Spleen (tissue), 11 donors: Measurements from ENCODE around the gene DOK5. TPM values are rescaled to one million over a fixed set of nuclear protein-coding genes. Genes with fewer than 3 reads are reported as not detected.

Experiments
- DNase-seq: peaks from one replicate; pipeline ENCODE4 v3.0.0-alpha.2; 2020
- H3K27ac ChIP-seq, 8 donors: fragments of 200-600 bp; sonication (generic) in 7 of 8; 1 replicate in 4 of 8; 2 replicates in 4 of 8; pipeline versions ENCODE4 v1.5.0 to v1.8.0; 2016 to 2021; ENCODE audit warnings: inconsistent platforms in 4 of 8, mild to moderate bottlenecking in 4 of 8, moderate library complexity in 1 of 8
- H3K27me3 ChIP-seq, 7 donors: fragments of 200-600 bp; sonication (generic) in 6 of 7; replicated peaks in 1 of 7; 1 replicate in 4 of 7; 2 replicates in 3 of 7; pipeline versions ENCODE4 v1.5.0 to v1.8.0; 2016 to 2021; ENCODE audit warnings: inconsistent platforms in 3 of 7, mild to moderate bottlenecking in 1 of 7
- H3K36me3 ChIP-seq, 6 donors: fragments of 200-600 bp; sonication (generic) in 5 of 6; 1 replicate in 4 of 6; 2 replicates in 2 of 6; pipeline versions ENCODE4 v1.5.0 to v1.8.0; 2016 to 2021; ENCODE audit warnings: inconsistent platforms in 2 of 6
- H3K4me1 ChIP-seq, 6 donors: fragments of 200-600 bp; sonication (generic) in 5 of 6; 1 replicate in 3 of 6; 2 replicates in 3 of 6; pipeline versions ENCODE4 v1.5.0 to v1.8.0; 2016 to 2021; ENCODE audit warnings: inconsistent platforms in 3 of 6
- H3K4me3 ChIP-seq, 8 donors: fragments of 200-600 bp; sonication (generic) in 7 of 8; 1 replicate in 4 of 8; 2 replicates in 4 of 8; pipeline versions ENCODE4 v1.5.0 to v1.8.0; 2016 to 2021; ENCODE audit warnings: inconsistent platforms in 4 of 8, mild to moderate bottlenecking in 4 of 8, moderate library complexity in 2 of 8
- H3K9me3 ChIP-seq, 8 donors: fragments of 200-600 bp; sonication (generic) in 7 of 8; 1 replicate in 4 of 8; 2 replicates in 4 of 8; pipeline versions ENCODE4 v1.5.0 to v1.8.0; 2016 to 2021; ENCODE audit warnings: inconsistent platforms in 4 of 8
- CTCF ChIP-seq, 11 experiments: fragments of 200-600 bp in 7 of 11; fragments of 450-650 bp in 4 of 11; sonication (generic) in 4 of 11; IDR thresholded peaks in 8 of 11; conservative IDR thresholded peaks in 3 of 11; 1 replicate in 7 of 11; 2 replicates in 4 of 11; pipeline versions ENCODE4 v1.4.0 to v1.8.0; 2016 to 2021; ENCODE audit warnings: antibody characterized with exemption in 11 of 11, inconsistent platforms in 4 of 11, mild to moderate bottlenecking in 1 of 11
- POLR2A ChIP-seq, 3 donors: fragments of 450-650 bp; IDR thresholded peaks; one replicate each; pipeline ENCODE4 v1.5.1; 2017; ENCODE audit warnings: antibody characterized with exemption in 3 of 3, mild to moderate bottlenecking in 1 of 3
- POLR2AphosphoS5 ChIP-seq, 3 donors: sonication (generic); formaldehyde crosslinking; IDR thresholded peaks; one replicate each; pipeline ENCODE4 v1.5.1; 2017; ENCODE audit warnings: antibody characterized with exemption in 3 of 3
- WGBS, 5 donors: extraction: QIAGEN DNeasy Blood & Tissue Kit in 3 of 5; methylation state at CpG; one replicate each; pipeline versions ENCODE4 v1.1.5 to v1.1.7; 2013 to 2018; 5-methylcytosine and 5-hydroxymethylcytosine counted together
- intact Hi-C: fragments of 100-400 bp; cut with DNase I; formaldehyde crosslinking; loops from one replicate; pipeline ENCODE4 v1.15.0; 2023; ENCODE audit warnings: low total_unique reads
- polyA plus RNA-seq, 3 donors: library from polyadenylated mRNA; stranded (reverse); fragments of 200-250 nt; gene quantifications; one replicate each; pipeline ENCODE4 v1.2.1, GENCODE V29; 2013
- total RNA-seq, 7 donors: library from RNA; depleted of rRNA in 3 of 7; stranded (reverse); fragments of >200 nt in 3 of 7; fragmentation: NEBNext Ultra II Directional in 4 of 7; extraction: Animal tissue kit (Norgen Biotek cat#: 25700) in 4 of 7; gene quantifications; one replicate each; pipeline versions ENCODE4 v1.1.0 to v1.2.1, GENCODE V29; 2016 to 2021
- donor health status: healthy with polysubstance abuse.
- donor health status: DM: no; HTN: no; CAD: no; lungs with moderate emphysema.
- donor health status: DM: no; HTN: no; CAD: no.
- donor health status: Bipolar disorder and iron deficiency.
- donor health status: healthy.
- donor health status: DM: no; HTN: no; CAD: no.
- donor health status: DM: yes; HTN: yes; CAD: no.

The DOK5 gene
- total and polyA plus RNA-seq, 10 donors: 0.17 to 0.73 (median 0.53) TPM; not detected in 3

GRCh38 chr20:54619682-54620081, 144.3 kb downstream of the DOK5 start:
- H3K4me1 ChIP-seq: no peaks in the 10 kb centered on the region
- intact Hi-C loops: no loop called here
- H3K36me3 ChIP-seq: no peaks in the 10 kb centered on the region
- no peaks in the 10 kb centered on the region for H3K9me3 ChIP-seq
- no peak overlapping the region for H3K27ac ChIP-seq
- H3K4me3 ChIP-seq: no peak overlapping the region
- TF ChIP-seq POLR2A (IDR thresholded peaks at IDR 0.05): no peak
- no peak for TF ChIP-seq CTCF (IDR thresholded peaks at IDR 0.05 in 8 of 11, conservative IDR thresholded peaks at IDR 0.05 in 3 of 11)
- no peak for TF ChIP-seq POLR2AphosphoS5 (IDR thresholded peaks at IDR 0.05)
- DNase-seq: no peak
- 89 to 99% (median 94%) methylated on average over 3 of the region's 3 CpGs for WGBS, 5 donors
- peaks cover 0 to 17% (median 0%) of the 10 kb centered on the region in 7 donors for H3K27me3 ChIP-seq

- WGBS, 5 donors: 66 to 72% (median 68%) methylated on average over 5 of the region's 5 CpGs
- no peak overlapping the region for H3K27ac ChIP-seq
- no peaks in the 10 kb centered on the region for H3K36me3 ChIP-seq
- TF ChIP-seq CTCF (IDR thresholded peaks at IDR 0.05 in 8 of 11, conservative IDR thresholded peaks at IDR 0.05 in 3 of 11): no peak
- no peak for TF ChIP-seq POLR2A (IDR thresholded peaks at IDR 0.05)
- no peak for TF ChIP-seq POLR2AphosphoS5 (IDR thresholded peaks at IDR 0.05)
- no peaks in the 10 kb centered on the region for H3K9me3 ChIP-seq
- no peaks in the 10 kb centered on the region for H3K4me1 ChIP-seq
- peaks cover 0 to 17% (median 0%) of the 10 kb centered on the region in 7 donors for H3K27me3 ChIP-seq
- no peak for DNase-seq
- intact Hi-C loops: no loop called here
- H3K4me3 ChIP-seq: no peak overlapping the region
These were observed 145.2 kb downstream of the DOK5 start for GRCh38 chr20:54620611-54621010.

- no peak overlapping the region for H3K4me3 ChIP-seq
These were observed 147.2 kb downstream of the DOK5 start for GRCh38 chr20:54622333-54623295.

GRCh38 chr20:54623991-54624569, 148.7 kb downstream of the DOK5 start:
- 73 to 84% (median 76%) methylated on average over 5 of the region's 5 CpGs for WGBS, 5 donors
- DNase-seq: no peak
- no peaks in the 10 kb centered on the region for H3K4me1 ChIP-seq

More at GRCh38 chr20:54622333-54623295, 147.2 kb downstream of the DOK5 start:
- Histone ChIP-seq H3K36me3 (no peaks in the 10 kb centered on the region), H3K27ac (no peak overlapping the region), H3K4me1 (no peaks in the 10 kb centered on the region), H3K27me3 (peaks cover 0 to 17% (median 0%) of the 10 kb centered on the region in 7 donors), H3K9me3 (no peaks in the 10 kb centered on the region)
- TF ChIP-seq POLR2AphosphoS5 (IDR thresholded peaks at IDR 0.05) (no peak), POLR2A (IDR thresholded peaks at IDR 0.05) (no peak)
- intact Hi-C loops: no loop called here
- 81 to 87% (median 84%) methylated on average over 20 of the region's 20 CpGs for WGBS, 5 donors
- no peak for DNase-seq

More at GRCh38 chr20:54623991-54624569, 148.7 kb downstream of the DOK5 start:
- TF ChIP-seq CTCF (IDR thresholded peaks at IDR 0.05 in 8 of 11, conservative IDR thresholded peaks at IDR 0.05 in 3 of 11) (no peak), POLR2A (IDR thresholded peaks at IDR 0.05) (no peak)
- H3K27ac ChIP-seq: no peak overlapping the region
- no peaks in the 10 kb centered on the region for H3K36me3 ChIP-seq
- peaks cover 0 to 16% (median 0%) of the 10 kb centered on the region in 7 donors for H3K27me3 ChIP-seq
- no peaks in the 10 kb centered on the region for H3K9me3 ChIP-seq
- intact Hi-C loops: no loop called here
- H3K4me3 ChIP-seq: no peak overlapping the region
